ENCODE data around the gene DNASE1L2.
"Not testable (repeated sequence)": the region's sequence is repeated elsewhere in the genome, so short reads cannot be mapped to it uniquely, and the experiment has no call there.

DNASE1L2 gene, protein sequence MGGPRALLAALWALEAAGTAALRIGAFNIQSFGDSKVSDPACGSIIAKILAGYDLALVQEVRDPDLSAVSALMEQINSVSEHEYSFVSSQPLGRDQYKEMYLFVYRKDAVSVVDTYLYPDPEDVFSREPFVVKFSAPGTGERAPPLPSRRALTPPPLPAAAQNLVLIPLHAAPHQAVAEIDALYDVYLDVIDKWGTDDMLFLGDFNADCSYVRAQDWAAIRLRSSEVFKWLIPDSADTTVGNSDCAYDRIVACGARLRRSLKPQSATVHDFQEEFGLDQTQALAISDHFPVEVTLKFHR

DNA sequence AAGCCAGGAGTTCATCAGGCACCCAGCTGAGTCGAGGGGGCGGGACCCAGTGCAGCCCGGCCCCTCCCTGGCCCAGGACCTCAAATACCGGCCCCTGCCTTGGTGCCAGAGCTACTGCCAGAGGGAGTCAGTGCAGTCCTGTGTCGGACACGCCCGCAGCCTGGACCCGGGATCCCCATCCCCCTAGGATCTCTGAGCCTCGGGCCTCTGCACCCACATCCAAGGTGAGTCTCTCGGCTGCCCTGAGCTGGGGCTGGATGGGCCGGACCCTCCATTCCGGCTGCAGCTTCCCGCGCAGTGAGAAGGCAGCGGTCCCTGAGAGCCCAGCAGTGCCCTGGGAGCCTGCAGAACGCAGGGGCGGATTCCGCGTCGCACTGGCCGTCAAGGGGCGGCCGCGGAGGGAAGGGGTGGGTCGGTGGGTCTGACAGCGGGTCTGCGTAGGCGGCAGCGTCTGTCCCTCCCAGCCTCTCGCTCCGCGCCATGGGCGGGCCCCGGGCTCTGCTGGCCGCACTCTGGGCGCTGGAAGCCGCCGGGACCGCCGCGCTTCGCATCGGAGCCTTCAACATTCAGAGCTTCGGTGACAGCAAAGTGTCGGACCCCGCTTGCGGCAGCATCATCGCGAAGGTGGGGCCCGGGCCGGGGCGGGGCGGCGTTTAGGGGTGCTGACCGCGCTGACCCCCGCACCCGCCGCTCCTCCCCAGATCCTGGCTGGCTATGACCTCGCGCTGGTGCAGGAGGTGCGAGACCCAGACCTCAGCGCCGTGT, at the start of gene DNASE1L2:
Gene DNASE1L2 (plus strand): TSS at position 108 of the 765 bp plus-strand sequence. CDS start 373 bp downstream, at position 481.
- DNase-seq (ENCODE audit: low read depth) = no peak

DNA sequence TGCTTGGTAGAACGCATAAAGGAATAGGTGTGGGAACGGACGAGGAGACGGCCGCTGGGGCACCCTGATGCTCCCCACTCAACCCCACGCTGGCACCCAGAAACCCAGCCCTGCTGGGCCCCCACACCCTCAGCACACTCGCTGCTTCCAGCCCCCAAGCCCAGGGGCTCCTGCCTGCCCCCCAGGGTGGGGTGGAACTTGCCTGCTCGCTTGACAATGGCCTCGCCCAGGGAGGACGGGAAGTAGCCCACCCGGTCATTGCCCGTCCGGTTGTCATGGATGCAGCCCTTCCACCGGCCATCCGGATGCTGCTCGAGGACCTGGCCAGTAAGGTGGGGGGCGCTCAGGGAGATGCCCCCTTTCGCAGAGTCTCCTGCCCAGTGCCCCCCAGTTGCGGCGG, 49.7 kb upstream of the DNASE1L2 start:
- no peak for DNase-seq (ENCODE audit: low read depth)

DNA sequence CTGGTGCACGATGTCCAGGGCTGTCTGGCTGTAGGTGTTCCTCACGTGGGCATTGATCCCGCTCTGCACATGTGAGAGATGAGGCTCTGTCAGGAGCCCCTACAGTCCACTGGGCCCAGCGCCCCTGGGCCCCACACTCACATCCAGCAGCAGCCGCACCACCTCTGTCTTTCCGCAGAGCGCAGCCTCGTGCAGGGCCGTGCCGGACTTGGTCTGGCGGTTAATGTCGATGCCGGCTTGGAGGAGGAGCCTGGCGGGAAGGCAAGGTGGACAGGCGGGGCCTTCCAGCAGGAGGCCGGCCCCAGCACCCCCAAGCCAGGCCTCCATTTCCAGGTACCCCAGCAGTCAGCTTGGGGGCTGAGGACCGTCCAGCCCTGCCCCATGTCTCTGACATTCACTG, 49.0 kb upstream of the DNASE1L2 start:
- DNase-seq (ENCODE audit: low read depth) = no peak

DNA sequence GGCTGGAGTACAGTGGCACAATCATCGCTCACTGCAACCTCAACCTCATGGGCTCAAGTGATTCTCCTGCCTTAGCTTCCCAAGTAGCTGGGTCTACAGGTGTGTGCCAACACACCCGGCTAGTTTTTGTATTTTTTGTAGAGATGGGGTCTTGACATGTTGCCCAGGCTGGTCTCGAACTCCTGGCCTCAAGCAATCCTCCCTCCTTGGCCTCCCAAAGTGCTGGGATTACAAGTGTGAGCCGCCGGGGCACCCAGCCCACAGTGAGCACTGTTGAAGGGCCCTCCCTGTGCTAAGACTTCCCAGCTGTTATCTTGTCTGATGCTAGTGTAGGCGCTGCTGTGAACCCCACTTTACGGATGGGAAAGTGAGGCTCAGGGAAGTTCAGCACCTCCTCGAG, 47.8 kb upstream of the DNASE1L2 start:
- no peak for DNase-seq (ENCODE audit: low read depth)

DNA sequence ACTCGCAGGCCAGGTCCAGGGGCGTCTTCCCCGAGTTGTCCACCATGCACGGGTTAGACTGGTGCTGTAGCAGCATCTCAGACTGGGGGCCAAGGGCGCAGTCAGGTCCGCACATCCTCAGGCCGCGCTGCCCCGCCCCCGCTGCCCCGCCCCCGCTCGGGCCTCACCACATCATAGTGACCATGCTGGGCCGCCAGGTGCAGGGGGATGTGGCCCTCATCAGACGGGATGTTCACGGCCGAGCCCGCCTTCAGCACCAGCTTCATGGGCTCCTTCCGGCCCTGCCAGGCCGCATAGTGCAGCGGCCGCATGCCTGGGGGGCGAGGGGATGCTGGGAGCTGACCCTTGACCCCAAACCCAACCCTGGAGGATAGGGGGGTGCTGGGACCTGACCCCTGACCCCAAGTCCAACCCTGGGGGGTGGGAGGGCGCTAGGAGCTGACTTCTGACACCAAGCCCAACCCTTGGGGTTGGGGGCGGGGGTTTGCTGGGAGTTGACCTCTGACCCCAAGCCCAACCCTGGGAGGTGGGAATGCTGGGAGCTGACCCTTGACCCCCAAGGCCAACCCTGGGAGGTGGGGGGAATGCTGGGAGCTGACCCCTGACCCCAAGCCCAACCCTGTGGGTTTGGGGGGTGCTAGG, 46.9 kb upstream of the DNASE1L2 start:
- DNase-seq (ENCODE audit: low read depth) = no peak

DNA sequence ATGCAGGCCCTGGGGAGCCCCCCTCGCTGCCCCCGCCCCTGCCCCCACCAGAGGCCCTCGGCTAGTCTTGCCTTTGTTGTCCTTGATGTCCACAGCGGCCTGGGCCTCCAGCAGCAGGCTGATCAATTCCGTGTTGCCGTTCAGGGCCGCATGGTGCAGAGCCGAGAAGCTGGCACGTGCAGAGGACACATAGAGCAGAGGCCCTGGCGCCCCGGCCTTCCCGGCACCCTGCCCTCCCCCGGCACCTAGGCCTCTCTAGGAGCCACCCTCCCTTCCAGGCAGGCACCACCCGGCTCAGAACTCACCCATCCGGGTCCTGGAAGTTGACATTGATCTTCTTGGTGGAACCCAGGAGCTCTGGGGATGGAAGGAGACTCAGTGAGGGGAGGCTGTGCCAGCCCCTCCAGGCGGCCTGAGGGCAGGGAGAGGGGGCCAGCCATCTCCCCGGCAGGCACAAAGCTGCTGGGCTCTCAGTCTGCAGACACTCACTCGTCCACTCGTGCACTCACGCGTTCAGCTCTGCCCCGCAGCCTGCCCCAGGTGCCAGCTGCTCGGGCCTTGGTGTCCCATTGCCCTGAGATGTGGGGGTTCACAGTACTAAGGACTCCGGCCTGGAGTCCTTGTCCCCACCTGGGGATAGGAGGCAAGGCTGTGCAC, 46.1 kb upstream of the DNASE1L2 start:
- DNase-seq (ENCODE audit: low read depth) = no peak

DNA sequence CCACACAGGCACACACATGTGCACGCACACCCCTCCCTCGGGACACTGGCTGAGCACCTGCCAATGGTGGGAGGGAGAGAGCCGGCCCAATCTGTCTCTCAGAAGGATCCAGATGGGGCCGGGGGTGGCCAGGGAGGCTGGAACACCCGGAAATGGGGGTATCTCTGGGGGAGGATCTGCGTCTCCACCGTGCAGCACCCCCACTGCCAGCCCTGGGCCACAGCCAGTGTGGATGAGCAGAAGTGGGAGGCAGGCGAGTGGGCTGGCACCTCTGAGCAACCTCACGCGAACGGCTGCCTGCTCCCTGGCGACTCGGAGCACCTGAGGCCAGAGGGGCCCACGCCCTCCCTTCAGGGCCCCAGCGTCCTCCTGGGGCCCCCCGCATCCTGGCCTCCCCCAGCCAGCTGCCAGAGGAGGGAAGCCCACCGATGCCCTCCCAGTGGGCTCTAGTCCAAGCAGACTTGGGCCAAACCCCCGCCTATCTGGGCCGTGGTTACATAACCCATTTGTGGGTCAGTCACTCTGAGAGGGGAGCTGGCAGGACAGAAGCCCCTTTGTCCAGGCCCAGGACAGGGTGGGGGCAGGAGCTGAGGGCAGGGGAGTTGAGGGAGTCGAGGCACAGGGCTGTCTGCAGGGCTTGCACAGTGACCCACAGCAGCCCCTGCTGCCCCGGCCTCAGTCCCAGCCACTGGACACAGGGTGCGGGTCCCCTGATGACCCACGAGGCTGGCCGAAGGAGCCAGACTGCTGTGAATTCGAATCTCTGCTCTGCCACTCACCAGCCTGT, 45.4 kb upstream of the DNASE1L2 start:
- DNase-seq (ENCODE audit: low read depth) = no peak

DNA sequence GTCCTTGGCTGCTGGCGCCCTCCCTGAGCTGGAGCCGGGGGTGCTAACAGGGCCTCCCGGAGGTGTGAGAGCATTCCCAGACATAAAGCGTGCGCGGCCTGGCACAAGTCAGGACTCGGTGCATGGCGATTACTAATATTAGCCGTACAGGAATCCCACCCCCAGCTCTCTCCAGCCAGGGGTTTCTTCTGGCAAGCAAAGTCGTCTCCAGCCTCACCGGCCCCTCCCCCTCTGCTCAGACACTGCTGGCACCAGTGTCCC, 44.9 kb upstream of the DNASE1L2 start:
- no peak for DNase-seq (ENCODE audit: low read depth)

DNA sequence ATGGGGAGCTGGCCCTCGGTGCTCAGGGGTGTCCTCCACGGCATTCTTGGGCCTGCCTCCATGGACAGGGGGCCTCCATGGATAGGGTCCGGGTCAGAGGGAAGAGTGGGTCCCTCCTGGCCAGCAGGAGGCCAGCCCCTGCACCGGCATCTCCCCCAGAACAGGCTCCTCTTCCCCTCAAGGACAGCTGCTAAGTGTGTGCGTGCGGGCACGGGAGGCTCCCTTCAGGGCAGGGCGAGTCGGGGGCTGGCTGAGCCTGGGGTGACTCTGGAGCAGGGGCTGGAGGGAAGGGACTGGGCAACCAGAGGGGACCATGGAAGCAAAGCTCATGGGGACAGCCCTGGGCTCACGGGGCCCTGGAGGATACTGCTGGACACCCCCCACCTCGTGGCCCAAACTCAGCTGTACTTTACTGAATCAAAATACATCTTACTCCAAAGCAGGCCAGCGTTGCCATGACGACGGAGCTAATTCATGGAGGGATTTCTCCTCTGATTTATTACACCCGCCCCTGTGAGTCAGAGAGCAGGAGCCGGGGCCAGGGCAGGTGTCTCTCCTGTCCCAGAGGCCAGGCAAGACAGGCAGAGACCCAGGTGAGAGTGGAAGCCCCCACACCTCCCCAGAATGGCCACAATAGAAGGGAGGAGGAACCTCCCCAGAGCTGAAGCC, 41.9 kb upstream of the DNASE1L2 start:
- no peak for DNase-seq (ENCODE audit: low read depth)

DNA sequence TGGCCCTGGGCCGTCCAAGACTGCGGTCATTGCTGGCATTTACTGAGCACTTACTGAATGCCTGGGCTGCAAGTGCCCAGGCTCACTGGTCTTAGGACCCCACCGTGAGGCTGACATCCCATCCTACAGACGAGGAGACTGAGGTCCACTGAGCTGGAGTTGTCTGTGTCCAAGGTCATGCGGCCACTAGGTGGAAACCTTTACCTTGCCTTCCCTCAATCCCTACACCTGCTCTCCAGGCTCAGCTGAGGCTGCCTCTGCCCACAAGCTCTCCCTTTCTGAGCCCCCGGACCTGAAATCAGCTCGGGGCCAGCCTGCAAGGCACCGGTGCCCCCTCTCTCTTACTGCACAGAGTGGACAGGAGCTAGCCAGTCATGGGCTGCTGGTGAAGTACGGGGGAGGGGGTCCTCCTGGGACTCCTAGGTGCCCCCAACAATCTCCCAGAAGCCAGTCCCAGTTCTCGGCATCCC, 41.4 kb upstream of the DNASE1L2 start:
- peak; percentile 50 for DNase-seq (ENCODE audit: low read depth)

DNA sequence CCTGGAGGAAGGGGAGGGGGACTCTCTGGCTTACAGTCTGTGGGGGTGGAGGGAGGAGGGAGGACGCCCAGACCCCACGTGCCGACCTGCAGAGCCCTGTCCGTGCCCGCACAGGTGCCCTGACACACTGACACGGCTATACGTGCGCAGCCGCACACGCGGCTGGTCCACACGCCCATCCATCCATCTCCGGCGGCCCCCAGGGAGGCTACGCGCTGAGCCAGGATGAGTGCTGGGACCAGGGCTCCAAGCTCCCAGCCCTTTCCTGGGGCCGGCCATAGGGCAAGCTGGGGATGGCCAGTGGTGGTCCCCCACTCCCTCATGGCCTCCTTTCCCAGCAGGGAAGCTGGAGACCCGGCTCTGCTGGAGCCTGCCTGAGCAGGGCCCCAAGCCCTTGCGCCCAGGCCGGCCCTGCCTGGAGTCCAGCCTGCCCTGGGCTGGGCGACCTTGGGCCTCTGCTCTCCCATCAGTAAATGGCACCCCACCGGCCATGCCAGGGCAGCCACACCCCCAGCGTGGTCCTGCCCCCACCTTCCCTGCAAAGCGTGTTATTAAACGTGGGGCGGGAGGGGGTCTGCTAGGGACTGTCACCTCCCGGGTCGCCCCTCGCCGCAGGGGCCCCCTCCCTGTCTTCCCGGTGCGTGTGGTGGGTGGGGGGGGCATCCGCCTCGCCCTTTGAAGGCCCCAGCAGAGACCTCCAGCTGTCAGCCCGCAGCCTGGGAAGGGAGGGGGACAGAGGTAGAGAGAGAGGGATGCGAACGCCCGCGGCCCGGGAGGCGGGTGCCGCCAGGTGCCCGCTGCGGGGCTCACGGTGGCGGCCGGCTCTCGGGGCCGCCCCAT, 40.7 kb upstream of the DNASE1L2 start:
- DNase-seq (ENCODE audit: low read depth) = no peak

DNA sequence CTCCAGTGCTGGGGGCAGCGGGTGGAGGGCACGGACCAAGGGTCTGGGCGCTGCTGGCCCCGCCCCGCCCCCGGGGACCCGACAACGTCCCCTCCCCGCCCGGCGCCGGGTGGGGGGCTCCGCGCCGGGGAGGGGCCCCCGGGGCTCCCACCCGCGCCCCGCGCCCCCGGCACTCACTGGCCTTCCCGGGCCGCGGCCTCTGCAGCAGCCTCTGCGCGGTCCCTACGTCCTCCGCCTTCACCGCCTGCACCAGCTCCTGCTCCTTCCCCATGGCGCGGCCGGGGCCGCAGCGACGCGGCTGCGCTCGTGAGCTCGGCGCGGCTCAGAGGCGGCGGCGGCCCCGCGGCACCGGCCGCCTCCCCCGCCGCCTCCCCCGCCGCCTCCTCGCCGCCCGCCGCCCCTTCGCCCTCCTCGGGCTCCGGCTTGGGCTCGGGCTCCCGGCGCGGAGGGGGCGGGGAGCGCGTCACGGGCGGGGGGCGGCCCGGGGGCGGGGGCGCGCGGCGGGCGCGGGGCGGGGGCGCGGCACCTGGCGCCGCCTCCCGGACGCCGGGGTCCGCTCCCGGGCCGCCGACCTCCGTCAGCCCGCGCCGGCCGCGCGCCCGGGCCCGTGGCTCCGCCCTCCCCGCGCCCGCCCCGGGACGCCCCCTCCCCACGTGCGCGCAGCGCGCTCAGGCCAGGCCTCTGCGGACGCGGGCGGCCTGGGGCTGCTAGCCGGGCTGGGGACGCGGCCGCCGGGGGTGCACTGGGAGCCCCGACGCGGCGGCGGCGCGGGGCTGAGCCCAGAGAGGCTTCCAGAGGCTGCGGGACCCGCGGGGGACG, 39.9 kb upstream of the DNASE1L2 start, which contains the start of gene CASKIN1:
Gene CASKIN1 (minus strand): TSS at position 444 of the 819 bp plus-strand sequence. CDS start 173 bp downstream, at position 271.
- no peak for DNase-seq (ENCODE audit: low read depth)

DNA sequence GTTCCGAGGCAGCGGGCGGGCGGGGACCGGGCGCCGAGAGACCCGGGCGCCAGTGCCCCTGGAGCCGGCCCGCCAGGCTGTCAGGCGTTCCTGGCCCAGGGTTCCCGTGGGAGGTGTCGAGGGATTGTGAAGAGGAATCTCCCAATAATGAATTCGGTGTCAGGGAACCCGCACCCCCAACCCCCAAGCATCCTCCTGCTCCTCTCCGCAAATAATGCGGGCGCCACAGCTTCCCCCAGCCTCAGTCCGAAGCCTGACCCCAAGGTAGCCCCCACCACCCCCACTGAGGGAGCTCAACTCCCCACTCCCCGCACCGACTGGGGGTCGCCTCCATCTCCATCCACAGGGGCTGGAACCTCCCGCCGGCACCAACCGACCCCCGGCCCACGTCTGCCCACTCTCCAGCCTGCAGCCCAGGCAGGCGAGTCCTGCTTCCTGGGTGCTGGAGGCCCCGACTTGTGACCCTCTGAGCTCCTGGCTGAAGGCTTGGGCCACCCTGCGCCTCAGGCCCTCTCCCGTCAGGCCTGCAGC, 39.2 kb upstream of the DNASE1L2 start:
- no peak for DNase-seq (ENCODE audit: low read depth)

DNA sequence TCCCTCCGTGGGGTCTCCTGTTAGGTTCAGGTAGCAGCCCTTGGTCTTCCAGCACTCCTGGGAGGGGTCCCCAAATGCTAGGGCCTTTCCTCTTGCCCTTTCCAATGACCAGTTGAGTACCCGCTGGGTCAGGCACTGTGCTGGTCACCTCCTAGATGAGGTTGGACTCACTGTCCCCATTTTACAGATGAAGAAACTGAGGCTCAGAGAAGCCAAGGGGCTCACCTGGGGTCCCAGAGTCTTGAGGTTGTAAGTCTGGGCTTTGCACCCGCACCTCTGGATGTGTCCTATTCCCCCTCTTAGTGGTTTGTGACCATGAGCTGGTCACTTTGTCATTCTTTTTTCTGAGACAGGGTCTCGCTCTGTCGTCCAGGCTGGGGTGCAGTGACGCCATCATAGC, 38.5 kb upstream of the DNASE1L2 start:
- DNase-seq (ENCODE audit: low read depth) = no peak

DNA sequence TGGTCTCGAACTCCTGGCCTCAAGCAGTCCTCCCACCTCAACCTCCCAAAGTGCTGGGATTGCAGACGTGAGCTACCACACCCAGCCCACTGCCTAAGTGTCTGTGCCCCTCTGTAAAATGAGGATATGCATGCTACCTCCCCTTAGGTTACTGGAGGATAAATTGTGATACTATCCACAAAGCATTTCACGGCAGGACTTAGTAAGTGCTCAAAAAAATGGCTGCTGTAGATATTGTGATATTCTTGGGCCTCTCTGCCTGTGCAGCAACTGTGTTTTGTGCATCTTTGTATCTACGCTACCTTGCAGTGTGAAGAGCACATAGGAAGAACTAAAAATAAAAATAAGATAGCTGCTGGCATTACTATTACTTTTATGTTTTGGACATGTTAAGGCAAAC, 38.0 kb upstream of the DNASE1L2 start:
- no peak for DNase-seq (ENCODE audit: low read depth)

DNA sequence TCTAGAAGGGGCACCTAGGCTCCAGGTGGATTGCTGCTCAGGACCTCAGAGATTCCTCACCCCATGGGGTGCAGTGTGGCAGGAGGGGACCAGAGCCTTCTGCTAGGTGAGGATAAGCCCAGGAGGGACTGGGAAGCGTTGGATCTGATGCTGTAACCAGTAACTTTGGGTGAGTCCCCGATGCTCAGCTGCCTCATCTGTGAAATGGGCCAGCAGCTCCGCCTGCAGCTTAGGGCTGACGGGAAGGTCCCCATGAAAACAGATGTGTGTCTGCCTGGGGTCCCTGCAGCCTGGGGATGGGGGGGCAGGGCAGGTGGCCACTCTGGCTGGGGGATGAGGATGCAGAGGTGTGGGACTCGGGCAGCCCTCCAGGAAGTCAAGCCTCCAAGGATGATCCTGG, 37.1 kb upstream of the DNASE1L2 start:
- DNase-seq (ENCODE audit: low read depth) = no peak

DNA sequence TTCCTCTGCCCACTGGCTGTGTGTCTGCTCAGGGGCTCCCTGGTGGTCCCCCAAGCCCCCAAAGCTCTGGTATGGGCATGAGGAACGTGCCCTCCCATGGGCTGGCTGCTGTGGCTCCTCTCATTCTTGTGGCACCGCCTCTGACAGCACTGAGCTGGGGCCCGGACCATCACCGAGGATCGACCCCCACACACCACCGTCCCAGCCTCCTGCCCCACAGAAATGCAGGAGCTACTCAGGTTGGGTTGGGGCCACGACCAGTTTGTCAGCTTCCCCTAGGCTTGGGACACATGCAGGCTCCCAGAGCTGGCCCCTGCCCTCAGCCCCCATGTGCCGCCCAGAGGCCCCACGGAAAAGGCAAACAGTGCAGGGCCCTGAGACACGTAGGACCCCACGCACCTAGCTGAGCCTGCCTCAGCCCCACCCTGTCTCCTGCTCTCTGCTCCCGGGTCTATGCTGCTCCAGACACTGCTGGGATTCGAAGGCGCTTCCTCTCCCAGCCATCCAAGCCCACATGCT, 36.6 kb upstream of the DNASE1L2 start:
- no peak for DNase-seq (ENCODE audit: low read depth)

DNA sequence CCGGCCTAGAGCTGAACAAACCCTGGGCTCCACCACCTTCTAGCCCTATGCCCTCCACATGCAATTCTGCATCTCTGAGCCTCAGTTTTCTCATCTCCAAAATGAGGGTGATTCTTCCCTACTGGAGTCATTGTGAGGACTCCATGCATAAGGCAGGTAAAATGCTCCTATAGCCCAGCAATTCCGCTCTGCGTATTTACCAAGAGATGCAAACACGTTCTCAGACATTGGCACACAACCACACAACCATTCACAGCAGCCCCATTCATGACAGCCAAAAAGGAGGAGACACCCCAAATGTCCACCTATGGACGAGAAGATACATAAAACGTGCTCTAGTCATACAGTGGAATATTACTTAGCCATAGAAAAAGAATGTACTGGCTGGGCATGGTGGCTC, 35.9 kb upstream of the DNASE1L2 start:
- DNase-seq (ENCODE audit: low read depth) = no peak

DNA sequence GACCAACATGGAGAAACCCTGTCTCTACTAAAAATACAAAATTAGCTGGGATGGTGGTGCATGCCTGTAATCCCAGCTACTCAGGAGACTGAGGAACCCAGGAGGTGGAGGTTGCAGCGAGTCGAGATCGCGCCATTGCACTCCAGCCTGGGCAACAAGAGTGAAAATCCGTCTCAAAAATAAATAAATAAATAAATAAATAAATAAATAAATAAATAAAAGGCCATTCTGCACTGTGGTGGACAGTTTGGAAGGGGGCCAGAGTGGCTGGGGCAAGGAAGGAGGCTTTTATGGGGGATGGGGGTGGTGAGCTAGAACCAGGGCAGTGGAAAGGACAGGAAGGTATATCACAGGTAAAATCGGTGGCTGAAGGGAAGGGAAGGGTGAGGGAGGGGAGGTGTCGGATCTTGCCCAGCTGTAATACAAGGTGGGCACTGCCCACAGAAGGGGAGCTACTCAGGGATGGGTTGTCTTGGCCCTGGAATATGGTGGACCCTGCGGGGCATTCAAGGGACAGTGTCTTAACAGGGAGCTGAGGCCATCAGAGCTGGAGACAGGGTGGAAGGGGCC, 33.0 kb upstream of the DNASE1L2 start:
- not testable (repeated sequence) for DNase-seq (ENCODE audit: low read depth)
